HG03196 (cell line): ENCODE results near the gene GOLGA5.
A peak's percentile ranks its signal among the peaks of the same experiment; 100 is the strongest.
"Not testable (repeated sequence)": the region's sequence is repeated elsewhere in the genome, so short reads cannot be mapped to it uniquely, and the experiment has no call there.

Source experiments
- ATAC-seq: cut with Tn5 transposase; IDR thresholded peaks from one replicate; pipeline ENCODE4 v1.9.1; 2021; ENCODE audit not compliant: unreplicated experiment

GOLGA5 gene

GRCh38 chr14:92819680-92820535 lies 25.8 kb downstream of the GOLGA5 start:
- ATAC-seq = not testable (repeated sequence)

- ATAC-seq = not testable (repeated sequence)
These were observed 26.4 kb downstream of the GOLGA5 start for GRCh38 chr14:92820536-92820840.

- no peak for ATAC-seq
These were observed 36.8 kb downstream of the GOLGA5 start for GRCh38 chr14:92830902-92831301.

GRCh38 chr14:92832137-92832700 lies 38.1 kb downstream of the GOLGA5 start:
- ATAC-seq = no peak

GRCh38 chr14:92841930-92842329 lies 47.8 kb downstream of the GOLGA5 start:
- ATAC-seq = no peak

GRCh38 chr14:92844204-92844603 lies 50.1 kb downstream of the GOLGA5 start:
- no peak for ATAC-seq

- ATAC-seq = peak; percentile 81
These were observed 52.2 kb downstream of the GOLGA5 start for GRCh38 chr14:92846162-92846897.

GRCh38 chr14:92847278-92847677 lies 53.2 kb downstream of the GOLGA5 start:
- no peak for ATAC-seq

GRCh38 chr14:92847749-92848148 lies 53.6 kb downstream of the GOLGA5 start:
- no peak for ATAC-seq

- ATAC-seq = no peak
These were observed 54.8 kb downstream of the GOLGA5 start for GRCh38 chr14:92848887-92849286.

- no peak for ATAC-seq
These were observed 56.4 kb downstream of the GOLGA5 start for GRCh38 chr14:92850492-92850891.

- not testable (repeated sequence) for ATAC-seq
These were observed 59.0 kb downstream of the GOLGA5 start for GRCh38 chr14:92853136-92853535.

- no peak for ATAC-seq
These were observed 66.1 kb downstream of the GOLGA5 start for GRCh38 chr14:92860049-92860840.

GRCh38 chr14:92861856-92862745 lies 68.0 kb downstream of the GOLGA5 start:
- ATAC-seq = no peak

- ATAC-seq = no peak
These were observed 69.4 kb downstream of the GOLGA5 start for GRCh38 chr14:92863286-92864080.

- no peak for ATAC-seq
These were observed 71.6 kb downstream of the GOLGA5 start for GRCh38 chr14:92865674-92866073.

GRCh38 chr14:92866181-92866752 lies 72.2 kb downstream of the GOLGA5 start:
- no peak for ATAC-seq

- no peak for ATAC-seq
These were observed 73.1 kb downstream of the GOLGA5 start for GRCh38 chr14:92866901-92867865.
